HEK293T (cell line): Measurements from ENCODE around the gene ZNF385C.

ENCODE experiments used
- CTCF ChIA-PET: fragments of 350-600 bp; formaldehyde crosslinking; extraction: SDS; loops from one replicate; lab custom pipeline; 2021; ENCODE audit warnings: antibody characterized with exemption, inconsistent platforms; lab: Yijun Ruan, JAX
- POLR2A ChIA-PET: fragments of 350-600 bp; formaldehyde crosslinking; extraction: SDS; loops from one replicate; lab custom pipeline; 2020; ENCODE audit warnings: antibody characterized with exemption, inconsistent platforms; lab: Yijun Ruan, JAX
- DNase-seq: peaks from one replicate; pipeline ENCODE4 v3.0.0; 2012; ENCODE audit warnings: mixed read lengths; ENCODE audit errors: extremely low spot score
- ARNT ChIP-seq: fragments of 450-650 bp; IDR thresholded peaks from 2 replicates; pipeline ENCODE4 v1.6.1; 2017; ENCODE audit warnings: mild to moderate bottlenecking
- BHLHE40 ChIP-seq: fragments of 450-650 bp; IDR thresholded peaks from 2 replicates; pipeline ENCODE4 v1.6.1; 2016; ENCODE audit warnings: mild to moderate bottlenecking, moderate library complexity, borderline replicate concordance
- CTBP1 ChIP-seq: fragments of 450-650 bp; IDR thresholded peaks from 2 replicates; pipeline ENCODE4 v1.6.1; 2016; ENCODE audit warnings: borderline replicate concordance
- ELF4 ChIP-seq: fragments of 450-650 bp; IDR thresholded peaks from 2 replicates; pipeline ENCODE4 v1.6.1; 2017; ENCODE audit warnings: antibody characterized with exemption
- FOXA1 ChIP-seq: fragments of 450-650 bp; IDR thresholded peaks from 2 replicates; pipeline ENCODE4 v1.6.1; 2016; ENCODE audit warnings: mild to moderate bottlenecking
- FOXK2 ChIP-seq: fragments of 450-650 bp; IDR thresholded peaks from 2 replicates; pipeline ENCODE4 v1.6.1; 2016; ENCODE audit warnings: mild to moderate bottlenecking
- FOXM1 ChIP-seq: fragments of 450-650 bp; IDR thresholded peaks from 2 replicates; pipeline ENCODE4 v1.6.1; 2017; ENCODE audit warnings: mild to moderate bottlenecking, borderline replicate concordance
- HDGF ChIP-seq: fragments of 450-650 bp; IDR thresholded peaks from 2 replicates; pipeline ENCODE4 v1.6.1; 2017; ENCODE audit warnings: antibody characterized with exemption, borderline replicate concordance
- L3MBTL2 ChIP-seq: fragments of 450-650 bp; conservative IDR thresholded peaks from 2 replicates; pipeline ENCODE4 v1.6.1; 2016; ENCODE audit warnings: mild to moderate bottlenecking
- LEF1 ChIP-seq: fragments of 450-650 bp; IDR thresholded peaks from 2 replicates; pipeline ENCODE4 v1.6.1; 2017; ENCODE audit warnings: mild to moderate bottlenecking, borderline replicate concordance
- NFRKB ChIP-seq: fragments of 450-650 bp; IDR thresholded peaks from 2 replicates; pipeline ENCODE4 v1.6.1; 2016; ENCODE audit warnings: mild to moderate bottlenecking, moderate library complexity
- SP1 ChIP-seq: fragments of 450-650 bp; IDR thresholded peaks from 2 replicates; pipeline ENCODE4 v1.6.1; 2017
- SUZ12 ChIP-seq: fragments of 450-650 bp; IDR thresholded peaks from 2 replicates; pipeline ENCODE4 v1.6.1; 2016; ENCODE audit warnings: mild to moderate bottlenecking
- TARDBP ChIP-seq: fragments of 450-650 bp; IDR thresholded peaks from 2 replicates; pipeline ENCODE4 v1.6.1; 2016
- ZNF384 ChIP-seq: fragments of 450-650 bp; IDR thresholded peaks from 2 replicates; pipeline ENCODE4 v1.6.1; 2016
- TF ChIP-seq, protein P1 (sequence below): fragments of 450-650 bp; IDR thresholded peaks from 2 replicates; pipeline ENCODE4 v1.6.1; 2016

The ZNF385C gene

DNA sequence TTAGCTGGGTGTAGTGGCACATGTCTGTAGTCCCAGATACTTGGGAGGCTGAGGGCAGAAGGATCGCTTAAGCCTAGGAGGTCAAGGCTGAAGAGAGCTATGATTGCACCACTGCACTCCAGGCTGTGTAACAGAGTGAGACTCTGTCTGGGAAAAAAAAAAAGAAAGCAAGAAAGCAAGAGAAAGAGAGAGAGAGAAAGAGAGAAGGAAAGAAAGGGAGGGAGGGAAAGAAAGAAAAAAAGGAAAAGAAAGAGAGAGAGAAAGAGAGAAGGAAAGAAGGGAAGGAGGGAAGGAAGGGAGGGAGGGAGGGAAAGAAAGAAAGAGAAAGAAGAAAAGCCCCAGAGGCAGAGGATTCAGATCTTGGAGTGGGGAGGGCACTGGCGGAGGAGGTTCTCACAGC lies 7.7 kb upstream of the ZNF385C start:
- TF ChIP-seq FOXA1 (no peak), ZNF384 (no peak), FOXM1 (no peak), SP1 (no peak), HDGF (no peak), ELF4 (no peak)
- POLR2A ChIA-PET = interaction anchor here (1.3 to 3.4 kb wide), 3 partner anchors 14 to 140 kb away, joined by 3 to 16 read pairs (median 14); partner anchors contain the start of genes CNP and DNAJC7
- no peak for DNase-seq
- CTCF ChIA-PET = interaction anchor here (1.3 kb wide), 1 partner anchor 38 kb away, joined by 4 read pairs; no protein-coding TSS in a partner anchor

DNA sequence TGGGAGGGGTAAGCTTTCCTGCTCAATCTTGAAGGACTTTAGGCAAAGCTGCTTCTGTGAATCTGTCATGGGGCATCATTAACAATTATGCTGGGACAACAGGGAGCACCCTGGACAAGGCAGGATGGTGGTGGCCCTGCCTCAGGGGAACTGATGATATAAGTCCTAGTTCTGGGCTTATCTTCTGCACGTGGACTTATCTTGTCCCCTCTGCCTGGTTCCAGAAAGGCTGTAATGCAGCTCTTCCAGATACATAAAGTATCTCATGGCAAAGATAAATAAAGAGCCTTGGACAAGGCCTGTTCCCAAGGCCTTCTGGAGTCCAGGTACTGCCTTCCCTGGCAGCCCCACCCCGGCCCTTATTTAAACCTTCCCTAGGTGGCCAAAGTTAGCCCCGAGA lies 6.0 kb upstream of the ZNF385C start:
- CTCF ChIA-PET = interaction anchor here (0.9 to 1.8 kb wide), 3 partner anchors 7 to 84 kb away, joined by 3 to 6 read pairs (median 3); partner anchors contain the start of gene NKIRAS2
- DNase-seq = no peak
- TF ChIP-seq L3MBTL2 = no peak
- no peak for TF ChIP-seq SP1
- no peak for TF ChIP-seq SUZ12
- TF ChIP-seq FOXK2 = no peak
- no peak for TF ChIP-seq ARNT
- no peak for TF ChIP-seq ZNF384
- no peak for TF ChIP-seq LEF1
- TF ChIP-seq CTBP1 = no peak
- TF ChIP-seq FOXM1 = no peak
- TF ChIP-seq ELF4 = no peak
- TF ChIP-seq HDGF = no peak
- no peak for TF ChIP-seq NFRKB
- TF ChIP-seq, protein P1, sequence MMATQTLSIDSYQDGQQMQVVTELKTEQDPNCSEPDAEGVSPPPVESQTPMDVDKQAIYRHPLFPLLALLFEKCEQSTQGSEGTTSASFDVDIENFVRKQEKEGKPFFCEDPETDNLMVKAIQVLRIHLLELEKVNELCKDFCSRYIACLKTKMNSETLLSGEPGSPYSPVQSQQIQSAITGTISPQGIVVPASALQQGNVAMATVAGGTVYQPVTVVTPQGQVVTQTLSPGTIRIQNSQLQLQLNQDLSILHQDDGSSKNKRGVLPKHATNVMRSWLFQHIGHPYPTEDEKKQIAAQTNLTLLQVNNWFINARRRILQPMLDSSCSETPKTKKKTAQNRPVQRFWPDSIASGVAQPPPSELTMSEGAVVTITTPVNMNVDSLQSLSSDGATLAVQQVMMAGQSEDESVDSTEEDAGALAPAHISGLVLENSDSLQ = no peak
- POLR2A ChIA-PET = interaction anchor here (0.6 to 2.2 kb wide), 3 partner anchors 16 to 138 kb away, joined by 3 to 10 read pairs (median 3); partner anchors contain the start of gene CNP

DNA sequence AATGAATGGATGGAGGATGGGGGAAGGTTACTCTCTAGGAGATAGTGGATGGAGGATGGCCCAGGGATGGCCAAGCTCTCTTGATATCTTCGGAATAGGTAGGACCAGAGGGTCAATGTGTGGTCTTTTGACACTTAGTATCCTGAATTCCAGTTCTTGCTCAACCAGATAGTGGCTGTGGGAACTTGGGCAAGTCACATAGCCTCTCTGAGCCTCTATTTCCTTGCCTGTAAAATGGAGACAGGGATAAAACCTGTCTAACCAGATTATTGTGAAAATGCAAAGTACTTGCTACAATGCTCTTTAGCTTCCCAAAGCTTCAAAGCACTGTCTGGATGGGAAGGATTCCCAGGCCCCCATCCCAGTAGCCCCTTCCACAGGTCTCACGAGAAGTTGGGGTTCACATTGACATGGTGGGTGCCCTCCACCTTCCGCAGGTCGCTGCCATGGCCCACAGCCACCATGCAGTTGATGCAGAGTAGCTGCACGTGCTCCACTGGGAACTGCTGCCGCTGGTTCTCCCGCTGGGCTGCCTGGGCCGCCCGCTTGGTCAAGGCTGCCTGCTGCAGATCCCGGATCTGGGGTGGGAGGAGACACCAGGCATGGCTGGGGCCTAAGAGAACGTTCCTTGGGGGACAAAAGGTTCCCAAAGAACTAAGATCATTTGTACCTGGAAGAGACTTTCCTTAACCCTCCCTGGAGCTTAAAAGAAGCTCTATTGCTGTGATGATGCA lies 5.1 kb upstream of the ZNF385C start:
- ChIA-PET POLR2A (interaction anchor here (0.8 to 2.2 kb wide), 3 partner anchors 17 to 137 kb away, joined by 3 to 10 read pairs (median 3); partner anchors contain the start of genes CNP and NKIRAS2), CTCF (interaction anchor here (0.6 to 1.8 kb wide), 4 partner anchors 8 to 137 kb away, joined by 3 to 6 read pairs (median 4); partner anchors contain the start of genes CNP and NKIRAS2)
- DNase-seq = no peak
- TF ChIP-seq SP1 (no peak), ZNF384 (no peak), L3MBTL2 (no peak), TARDBP (no peak), SUZ12 (no peak), FOXK2 (no peak), HDGF (no peak), ELF4 (no peak), ARNT (no peak), BHLHE40 (no peak), NFRKB (no peak), FOXA1 (no peak), CTBP1 (no peak), FOXM1 (no peak), LEF1 (no peak)
- TF ChIP-seq, protein P1 = no peak

GRCh38 chr17:42101513-42102292 lies 3.4 kb upstream of the ZNF385C start:
- CTCF ChIA-PET = interaction anchor here (0.6 to 1.4 kb wide), 17 partner anchors 10 to 139 kb away, joined by 3 to 8 read pairs (median 5); partner anchors contain the start of gene NKIRAS2
- DNase-seq = peak; percentile 87

More at GRCh38 chr17:42101513-42102292, 3.4 kb upstream of the ZNF385C start:
- no peak for TF ChIP-seq HDGF
- TF ChIP-seq CTBP1 = no peak
- no peak for TF ChIP-seq TARDBP
- no peak for TF ChIP-seq SP1
- no peak for TF ChIP-seq ZNF384
- no peak for TF ChIP-seq SUZ12
- no peak for TF ChIP-seq FOXM1
- no peak for TF ChIP-seq ARNT
- no peak for TF ChIP-seq NFRKB
- TF ChIP-seq FOXK2 = no peak
- TF ChIP-seq ELF4 = no peak
- no peak for TF ChIP-seq BHLHE40
- TF ChIP-seq LEF1 = no peak
- no peak for TF ChIP-seq L3MBTL2
- TF ChIP-seq FOXA1 = no peak
- POLR2A ChIA-PET = interaction anchor here (0.6 to 1.8 kb wide), 10 partner anchors 11 to 181 kb away, joined by 3 to 10 read pairs (median 4); partner anchors contain the start of genes CNP, DHX58, DNAJC7 and NKIRAS2
